H1 (cell line): ENCODE measurements around the gene API5.

Source experiments
- CHD2 ChIP-seq: IDR thresholded peaks from 2 replicates; pipeline ENCODE4 v1.6.1; 2012; ENCODE audit warnings: low read length, improper control_type of control experiment
- CTCF ChIP-seq, 3 experiments: IDR thresholded peaks; 1 replicate in 2 of 3; 2 replicates in 1 of 3; pipeline versions ENCODE4 v1.5.1 to v1.6.1; 2011; ENCODE audit warnings: low read length in 3 of 3, mild to moderate bottlenecking in 3 of 3, inconsistent platforms in 2 of 3, low read depth in 1 of 3, moderate library complexity in 1 of 3; ENCODE audit not compliant: insufficient read depth in 1 of 3; ENCODE audit errors: control extremely low read depth in 1 of 3
- EP300 ChIP-seq, 2 experiments: IDR thresholded peaks; 1 replicate in 1 of 2; 2 replicates in 1 of 2; pipeline ENCODE4 v1.6.1; 2011 to 2012; ENCODE audit warnings: low read depth in 2 of 2, low read length in 2 of 2, mild to moderate bottlenecking in 2 of 2, borderline replicate concordance in 1 of 2, inconsistent platforms in 1 of 2, moderate library complexity in 1 of 2
- POLR2A ChIP-seq, 2 experiments: IDR thresholded peaks; 1 replicate in 1 of 2; 2 replicates in 1 of 2; pipeline ENCODE4 v1.6.1; 2011; ENCODE audit warnings: low read depth in 2 of 2, low read length in 2 of 2, mild to moderate bottlenecking in 2 of 2; ENCODE audit errors: control extremely low read depth in 1 of 2
- SP1 ChIP-seq: IDR thresholded peaks from 2 replicates; pipeline ENCODE4 v1.6.1; 2011; ENCODE audit warnings: low read depth, low read length
- YY1 ChIP-seq: IDR thresholded peaks from 2 replicates; pipeline ENCODE4 v1.6.1; 2011; ENCODE audit warnings: low read depth, mild to moderate bottlenecking, low read length
- TF ChIP-seq, protein P1 (sequence below): IDR thresholded peaks from 2 replicates; pipeline ENCODE4 v1.6.1; 2011; ENCODE audit warnings: low read depth, mild to moderate bottlenecking, low read length; ENCODE audit not compliant: insufficient read depth

GRCh38 chr11:43269254-43269918 is 42.4 kb upstream of the API5 start:
- TF ChIP-seq, protein P1, sequence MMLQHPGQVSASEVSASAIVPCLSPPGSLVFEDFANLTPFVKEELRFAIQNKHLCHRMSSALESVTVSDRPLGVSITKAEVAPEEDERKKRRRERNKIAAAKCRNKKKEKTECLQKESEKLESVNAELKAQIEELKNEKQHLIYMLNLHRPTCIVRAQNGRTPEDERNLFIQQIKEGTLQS: no peak
- no peak for TF ChIP-seq SP1
- no peak for TF ChIP-seq CHD2
- TF ChIP-seq CTCF (IDR thresholded peaks at IDR 0.05; ENCODE audit: control extremely low read depth in 1 of 3, insufficient read depth in 1 of 3, low read depth in 1 of 3, low read length in 3 of 3): no peak
- TF ChIP-seq POLR2A (IDR thresholded peaks at IDR 0.05; ENCODE audit: control extremely low read depth in 1 of 2, low read depth in 2 of 2, low read length in 2 of 2): no peak
- TF ChIP-seq EP300 (IDR thresholded peaks at IDR 0.05; ENCODE audit: borderline replicate concordance in 1 of 2, low read depth in 2 of 2, low read length in 2 of 2): no peak
- TF ChIP-seq YY1: no peak
